Activated CD4-positive, alpha-beta T cell treated with anti-CD3 and anti-CD28 coated beads, Interleukin-2, Interleukin-6, amounts not matched to agents 100 ng/mL and 50 ng/mL, durations not matched to agents 16 hours and 8 hours (primary cell): ENCODE measurements around the gene USHBP1.
A peak's percentile ranks its signal among the peaks of the same experiment; 100 is the strongest.
"Not testable (repeated sequence)": the region's sequence is repeated elsewhere in the genome, so short reads cannot be mapped to it uniquely, and the experiment has no call there.

Source experiments
- DNase-seq: peaks from one replicate; pipeline ENCODE4 v3.0.0-alpha.2; 2020

USHBP1 gene

DNA sequence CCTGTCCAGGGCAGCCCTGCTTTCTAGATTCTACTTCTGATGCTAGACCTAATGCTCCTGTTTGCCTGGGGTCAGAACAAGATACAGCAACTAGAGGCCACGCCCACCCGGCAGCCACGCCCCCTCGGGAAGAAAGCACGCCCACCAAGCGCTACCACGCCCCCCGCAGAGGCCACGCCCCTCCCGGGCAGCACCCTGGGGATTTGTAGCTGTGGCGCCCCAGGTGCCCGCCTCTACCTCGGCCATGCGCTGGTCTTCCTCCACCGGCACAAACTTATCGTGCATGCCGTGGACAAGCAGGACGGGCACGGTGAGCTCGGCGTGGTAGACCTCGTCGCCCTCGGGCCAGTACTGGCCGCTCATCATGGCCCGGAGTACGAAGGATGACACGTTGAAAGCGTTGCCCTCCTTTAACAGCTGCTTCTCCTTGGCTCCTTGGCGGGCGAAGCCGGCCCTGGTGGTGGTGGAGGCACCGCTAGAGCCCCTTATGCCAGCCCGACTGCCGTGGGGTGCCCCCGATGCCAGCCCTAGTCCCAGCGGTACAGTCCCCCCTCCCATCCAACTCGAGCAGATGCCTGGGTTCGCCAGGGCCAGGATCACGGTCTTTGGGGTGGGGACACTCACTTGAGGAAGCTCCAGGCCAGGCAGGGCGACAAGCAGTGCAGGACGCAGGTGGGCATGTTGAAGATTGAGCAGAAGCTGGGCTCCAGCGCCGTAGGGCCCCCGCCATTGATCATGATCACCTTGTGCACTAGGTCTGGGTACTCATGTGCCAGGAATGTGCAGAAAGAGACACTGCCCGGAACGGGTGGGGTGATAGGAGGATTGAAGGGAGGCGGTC lies 29.7 kb upstream of the USHBP1 start:
- peak; percentile 76 for DNase-seq

- no peak for DNase-seq
Measured at GRCh38 chr19:17293605-17294004, 29.1 kb upstream of the USHBP1 start.

DNA sequence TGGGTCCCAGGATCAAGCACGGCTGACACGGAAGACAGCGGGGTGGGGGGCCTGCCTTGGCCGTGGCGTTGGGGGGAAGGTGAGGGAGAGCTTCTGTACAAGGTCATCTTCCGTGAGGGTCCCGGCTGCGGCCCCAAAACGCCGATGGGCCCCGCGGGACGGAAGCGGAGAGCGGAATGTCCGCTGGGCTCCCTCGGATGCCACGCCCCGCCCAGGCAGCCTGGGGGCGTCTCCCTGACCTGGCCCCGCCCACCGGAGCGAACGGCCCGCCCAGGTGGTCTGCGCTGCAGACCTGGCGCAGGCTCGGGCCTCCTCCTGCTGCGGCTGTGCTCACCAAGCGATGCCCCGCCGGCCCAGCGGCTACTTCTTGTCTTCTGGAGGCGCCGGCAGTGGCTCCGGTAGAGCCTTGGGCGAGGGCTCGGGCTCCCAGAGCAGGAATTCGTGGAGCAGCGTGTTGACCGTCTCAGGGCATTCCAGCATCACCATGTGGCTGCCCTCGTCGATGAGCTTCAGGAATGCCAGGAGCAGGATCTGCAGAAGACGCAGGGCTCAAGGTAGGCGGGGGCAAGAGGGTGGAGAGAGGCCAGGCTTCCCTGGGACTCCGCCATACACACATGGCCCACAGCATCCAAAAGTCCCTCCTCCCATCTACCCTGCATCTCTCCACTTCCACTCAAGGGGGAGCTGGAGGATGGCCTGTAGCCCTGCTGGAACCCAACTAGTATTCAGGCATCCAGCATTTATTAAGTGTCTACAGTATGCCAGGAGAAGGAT lies 27.9 kb upstream of the USHBP1 start:
- DNase-seq, result peak; percentile 88

DNA sequence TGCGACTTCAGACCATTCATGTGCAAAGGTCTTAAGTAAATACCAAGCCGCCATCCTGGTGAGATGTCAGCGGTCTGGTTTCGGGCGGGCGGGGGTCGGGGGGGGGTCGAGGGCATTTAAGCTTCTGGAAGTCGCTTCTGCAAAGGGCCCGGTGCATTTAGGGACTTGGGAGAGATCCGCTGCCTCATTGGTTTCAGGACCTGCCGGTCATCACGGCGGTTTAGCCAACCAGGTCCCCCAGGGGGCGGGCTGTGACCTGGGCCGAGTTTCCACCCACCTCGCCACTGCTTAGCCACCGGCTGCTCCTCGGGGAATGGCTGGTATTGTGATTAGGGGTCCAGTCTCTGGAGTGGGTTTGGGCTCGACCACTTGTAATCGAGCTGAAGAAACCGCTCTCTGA lies 24.9 kb upstream of the USHBP1 start:
- peak; percentile 72 for DNase-seq

DNA sequence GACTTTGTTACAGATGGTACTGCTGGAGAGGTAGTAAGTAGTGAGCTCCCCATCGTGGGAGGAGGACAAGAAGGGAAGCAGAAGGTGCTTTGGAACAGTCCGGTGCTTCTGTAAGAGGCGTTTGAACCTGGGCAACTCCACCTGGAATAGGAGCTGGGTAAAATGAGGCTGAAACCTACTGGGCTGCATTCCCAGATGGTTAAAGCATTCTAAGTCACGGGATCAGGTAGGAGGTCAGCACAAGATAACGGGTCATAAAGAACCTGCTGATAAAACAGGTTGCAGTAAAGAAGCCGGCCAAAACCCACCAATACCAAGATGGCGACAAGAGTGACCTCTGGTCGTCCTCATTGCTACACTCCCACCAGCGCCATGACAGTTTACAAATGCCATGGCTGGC lies 22.2 kb upstream of the USHBP1 start:
- no peak for DNase-seq

GRCh38 chr19:17286263-17286662 lies 21.7 kb upstream of the USHBP1 start:
- no peak for DNase-seq

GRCh38 chr19:17285415-17286135 lies 21.0 kb upstream of the USHBP1 start:
- DNase-seq, result no peak

DNA sequence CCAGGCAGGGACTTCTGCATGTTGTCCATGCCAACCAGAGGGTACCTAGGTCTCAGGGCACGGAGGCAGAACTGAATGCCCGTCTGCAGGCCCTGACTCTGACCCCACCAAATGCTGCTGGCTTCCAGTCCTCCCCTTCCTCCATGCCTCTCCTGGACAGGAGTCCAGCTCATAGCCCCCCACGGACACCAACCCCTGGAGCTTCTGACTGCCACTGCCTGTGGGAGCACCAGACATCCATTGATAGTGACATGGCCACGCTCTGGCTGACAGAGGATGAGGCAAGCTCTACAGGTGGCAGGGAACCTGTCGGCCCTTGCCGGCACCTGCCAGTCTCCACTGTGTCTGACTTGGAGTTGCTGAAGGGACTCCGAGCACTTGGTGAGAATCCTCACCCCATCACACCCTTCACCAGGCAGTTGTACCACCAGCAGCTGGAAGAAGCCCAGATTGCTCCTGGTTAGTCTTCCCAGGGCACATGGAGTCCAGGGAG lies 19.0 kb upstream of the USHBP1 start:
- no peak for DNase-seq

- peak; percentile 87 for DNase-seq
Measured at GRCh38 chr19:17282488-17283125, 18.1 kb upstream of the USHBP1 start.

GRCh38 chr19:17281391-17282304 lies 17.1 kb upstream of the USHBP1 start, which contains the start of gene ANKLE1:
TSS of gene ANKLE1 (plus strand) at chr19:17281901. CDS start at chr19:17281921, 20 bp downstream.
- peak; percentile 41 for DNase-seq

DNA sequence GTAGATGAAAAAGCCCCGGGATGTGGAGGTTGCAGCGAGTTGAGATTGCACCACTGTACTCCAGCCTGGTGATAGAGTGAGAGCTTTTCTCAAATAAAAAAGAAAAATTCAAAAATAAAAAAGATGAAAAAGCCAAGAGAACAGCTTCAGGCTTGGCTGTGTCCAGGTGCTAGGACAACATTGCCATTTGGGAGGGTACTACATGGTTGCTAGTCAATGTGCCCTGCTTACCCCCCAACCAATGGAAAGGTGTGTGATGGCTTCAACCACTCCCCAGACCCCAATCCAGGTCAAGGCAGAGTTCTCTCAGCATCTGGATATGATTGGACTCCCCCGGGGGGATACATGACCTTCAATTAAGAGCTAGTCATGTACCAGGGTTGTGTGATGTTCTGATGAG lies 14.9 kb upstream of the USHBP1 start:
- no peak for DNase-seq

DNA sequence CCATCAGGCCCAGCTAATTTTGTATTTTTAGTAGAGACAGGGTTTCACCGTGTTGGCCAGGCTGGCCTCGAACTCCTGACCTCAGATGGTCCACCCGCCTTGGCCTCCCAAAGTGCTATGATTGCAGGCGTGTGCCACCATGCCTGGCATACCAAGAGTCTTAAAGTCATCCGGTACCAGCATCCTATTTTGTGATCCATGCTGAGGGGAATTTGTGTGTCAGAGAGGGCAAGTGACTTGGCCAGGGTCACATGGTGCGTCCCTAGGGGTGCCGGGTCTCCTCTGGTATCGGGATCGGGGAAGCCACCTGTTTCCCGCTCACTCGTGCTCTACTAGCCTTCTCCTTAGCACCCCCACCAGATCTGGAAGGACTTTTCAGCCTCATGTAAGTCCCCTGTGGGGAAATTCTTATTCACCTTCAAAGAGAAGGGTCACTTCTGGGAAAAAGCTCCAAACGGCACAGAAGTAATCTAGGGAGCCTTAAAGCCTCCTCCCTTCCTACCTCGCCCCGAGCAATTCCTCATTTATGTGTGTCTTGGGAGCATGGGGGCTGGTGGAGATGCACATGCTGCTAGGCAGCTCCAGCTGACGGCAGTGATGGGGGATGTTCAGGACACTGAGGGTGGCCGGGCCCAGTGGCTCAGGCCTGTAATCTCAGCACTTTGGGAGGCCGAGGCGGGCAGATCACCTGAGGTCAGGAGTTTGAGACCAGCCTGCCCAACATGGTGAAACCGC lies 11.1 kb upstream of the USHBP1 start:
- no peak for DNase-seq

DNA sequence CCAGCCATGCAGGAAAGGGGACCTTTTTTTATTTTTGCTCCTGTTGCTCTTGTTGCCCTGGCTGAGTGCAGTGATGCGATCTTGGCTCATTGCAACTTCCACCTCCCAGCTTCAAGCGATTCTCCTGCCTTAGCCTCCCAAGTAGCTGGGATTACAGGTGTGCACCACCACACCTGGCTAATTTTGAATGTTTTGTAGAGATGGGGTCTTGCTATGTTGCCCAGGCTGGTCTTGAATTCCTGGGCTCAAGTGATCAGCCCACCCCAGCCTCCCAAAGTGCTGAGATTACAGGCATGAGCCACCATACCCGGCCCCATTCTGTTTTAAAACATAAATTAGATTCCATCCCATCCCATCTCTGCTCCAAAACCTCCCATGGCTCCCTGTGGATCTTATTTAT lies 10.3 kb upstream of the USHBP1 start:
- DNase-seq, result not testable (repeated sequence)

DNA sequence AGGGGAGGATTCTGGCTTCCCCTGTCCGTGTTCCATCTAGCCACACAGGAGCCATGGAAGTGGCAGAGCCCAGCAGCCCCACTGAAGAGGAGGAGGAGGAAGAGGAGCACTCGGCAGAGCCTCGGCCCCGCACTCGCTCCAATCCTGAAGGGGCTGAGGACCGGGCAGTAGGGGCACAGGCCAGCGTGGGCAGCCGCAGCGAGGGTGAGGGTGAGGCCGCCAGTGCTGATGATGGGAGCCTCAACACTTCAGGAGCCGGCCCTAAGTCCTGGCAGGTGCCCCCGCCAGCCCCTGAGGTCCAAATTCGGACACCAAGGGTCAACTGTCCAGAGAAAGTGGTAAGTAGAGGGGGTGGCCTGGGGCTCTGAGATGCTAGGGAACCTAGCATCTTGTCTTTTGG lies 4.2 kb upstream of the USHBP1 start:
- DNase-seq, result no peak

DNA sequence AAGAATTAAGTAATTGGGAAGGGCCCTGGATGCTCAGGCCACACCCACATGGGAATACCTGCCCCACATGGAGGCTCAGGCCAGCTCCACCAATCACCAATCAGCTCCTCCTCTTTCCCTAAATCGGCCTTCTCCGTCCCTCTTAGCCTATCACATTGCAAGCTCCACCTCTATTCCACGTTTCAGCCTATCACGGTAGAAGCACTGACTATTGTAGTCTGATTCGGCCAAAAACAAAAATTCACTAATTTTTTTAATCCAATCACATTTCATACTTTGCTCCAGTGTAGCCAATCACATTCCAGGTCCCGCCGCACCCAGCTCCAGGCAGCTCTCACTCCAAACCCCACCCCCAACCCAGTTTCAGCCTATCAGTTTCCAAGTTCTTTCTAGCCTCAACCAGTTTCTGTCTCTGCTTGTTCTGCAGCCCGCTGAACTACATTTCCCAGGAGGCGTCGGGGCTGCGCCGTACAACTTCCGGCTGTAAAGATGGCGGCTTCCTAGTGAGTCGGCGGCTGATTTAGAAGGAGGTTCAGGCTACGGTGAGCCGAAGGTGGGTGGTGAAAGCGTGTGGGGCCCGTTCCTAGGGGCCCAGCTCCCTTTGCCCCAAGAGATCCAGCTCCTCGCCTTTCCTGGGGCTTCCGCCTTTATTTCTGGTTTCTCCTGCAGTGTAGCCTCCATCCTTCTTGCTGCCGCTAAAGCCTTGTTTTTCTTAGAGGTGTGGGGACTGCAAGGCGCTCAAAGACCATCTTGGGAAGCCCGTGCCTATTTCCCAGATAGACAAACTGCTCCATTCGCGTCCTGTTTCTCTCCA lies 2.6 kb upstream of the USHBP1 start, which contains the start of gene BABAM1:
Gene BABAM1, plus strand, starts transcription at position 469 of the 814 bp plus-strand sequence. CDS start 1,364 bp downstream, outside the sequence.
- peak; percentile 99 for DNase-seq

GRCh38 chr19:17266589-17266974 lies 2.0 kb upstream of the USHBP1 start:
- no peak for DNase-seq

- DNase-seq, result no peak
Measured at GRCh38 chr19:17266026-17266425, 1.5 kb upstream of the USHBP1 start.

GRCh38 chr19:17263712-17264640 lies 569 bp downstream of the USHBP1 start:
- DNase-seq, result no peak

- DNase-seq, result no peak
Measured at GRCh38 chr19:17262557-17262956, 2.0 kb downstream of the USHBP1 start.
